GM21367 (cell line): ENCODE measurements around the gene XPNPEP3.
A peak's percentile ranks its signal among the peaks of the same experiment; 100 is the strongest.

Source experiments
- ATAC-seq: cut with Tn5 transposase; IDR thresholded peaks from one replicate; pipeline ENCODE4 v1.9.1; 2021; ENCODE audit not compliant: unreplicated experiment

Gene XPNPEP3

DNA sequence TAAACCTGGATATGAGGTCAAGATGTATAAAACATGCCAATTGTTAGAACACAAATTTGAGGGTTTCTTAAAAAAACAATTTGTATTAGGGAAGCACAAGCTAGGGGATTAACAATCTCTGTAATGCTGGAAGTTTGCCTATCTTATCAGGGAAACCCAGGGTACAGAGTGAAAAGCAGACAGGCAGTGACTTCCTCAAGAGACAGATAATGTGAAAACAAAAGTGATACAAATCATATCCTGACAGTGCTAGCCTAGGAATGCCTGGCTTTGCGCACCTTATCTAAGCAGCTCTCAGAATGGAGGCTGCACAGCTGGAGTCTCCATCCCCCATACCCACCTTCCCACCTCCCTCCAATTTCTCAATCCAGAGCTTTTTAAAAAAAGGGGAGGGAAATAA is 71.7 kb downstream of the XPNPEP3 start:
- ATAC-seq = no peak

DNA sequence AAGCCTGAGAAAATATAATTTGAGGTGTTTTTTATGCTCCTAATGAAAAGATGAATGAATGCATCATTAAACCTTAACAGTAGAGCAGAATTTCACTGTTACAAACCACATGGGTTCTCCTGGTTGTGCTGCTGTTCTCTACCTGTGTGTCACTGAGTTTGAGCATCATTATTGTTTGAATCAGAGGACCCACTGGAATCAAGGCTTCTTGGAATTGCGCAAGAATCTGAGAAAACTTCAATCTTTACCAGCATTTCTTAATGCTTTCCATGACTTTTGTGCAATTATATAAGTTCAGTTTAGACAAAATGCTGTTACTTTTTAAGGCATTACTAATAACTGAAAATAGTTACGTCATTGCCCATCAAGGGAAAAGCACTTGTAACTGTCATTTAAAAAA is 75.4 kb downstream of the XPNPEP3 start:
- no peak for ATAC-seq

DNA sequence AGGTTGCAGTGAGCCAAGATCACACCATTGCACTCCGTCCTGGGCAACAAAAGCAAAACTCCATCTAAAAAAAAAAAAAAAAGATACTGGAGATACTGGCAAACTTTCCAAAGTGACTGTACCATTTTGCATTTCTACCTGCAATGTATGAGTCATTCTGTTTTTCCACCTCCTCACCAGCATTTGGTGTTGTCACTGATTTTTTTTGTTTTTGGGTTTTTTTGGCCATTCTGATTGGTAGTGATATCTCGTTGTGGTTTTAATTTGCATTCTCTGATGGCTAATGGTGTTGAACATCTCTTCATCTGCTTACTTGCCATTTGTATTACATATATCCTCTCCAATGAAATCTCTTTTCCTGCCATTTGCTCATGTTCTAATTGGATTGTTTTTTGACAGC is 82.3 kb downstream of the XPNPEP3 start:
- no peak for ATAC-seq

DNA sequence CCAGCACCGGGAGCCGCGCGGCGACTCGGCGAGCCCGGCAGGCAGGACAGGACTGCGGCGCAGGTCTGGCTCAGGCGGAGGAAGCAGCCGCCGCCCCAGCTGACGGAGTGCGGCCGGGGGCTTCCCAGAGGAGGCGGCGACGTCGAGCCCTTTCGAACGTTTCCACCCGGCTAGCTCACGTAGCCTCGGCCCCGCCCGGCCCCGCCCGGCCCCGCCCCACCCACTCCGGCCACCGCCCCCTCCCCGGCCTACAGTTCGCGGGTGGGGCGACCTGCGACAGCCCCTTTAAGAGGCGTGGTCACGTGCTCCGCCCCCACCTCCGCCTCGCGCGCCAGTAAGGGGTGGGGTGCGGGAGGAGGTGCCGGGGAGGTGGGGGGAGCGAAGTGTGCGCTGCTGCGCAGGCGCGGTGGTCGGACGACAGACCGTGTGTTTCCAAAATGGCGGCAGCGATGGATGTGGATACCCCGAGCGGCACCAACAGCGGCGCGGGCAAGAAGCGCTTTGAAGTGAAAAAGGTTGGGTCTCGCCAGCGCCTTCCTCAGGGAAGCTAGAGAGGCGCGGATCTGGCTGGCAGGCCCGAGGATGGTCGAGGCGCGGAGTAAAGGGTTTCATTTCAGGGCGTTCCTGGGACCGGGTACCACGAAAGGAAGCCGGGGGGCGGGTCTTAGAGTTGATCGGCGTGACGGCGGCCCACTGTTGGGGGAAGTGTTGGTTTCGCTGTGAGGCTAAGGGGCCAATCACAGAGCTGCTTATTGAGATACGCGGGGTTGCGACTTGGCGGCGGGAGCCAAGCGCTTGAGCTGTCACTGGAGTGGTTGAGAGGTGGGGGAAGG is 94.2 kb downstream of the XPNPEP3 start, which contains the start of gene RBX1:
TSS of gene RBX1 (plus strand) at position 417 of the 833 bp plus-strand sequence. CDS start at position 438, 21 bp downstream.
- peak; percentile 70 for ATAC-seq

DNA sequence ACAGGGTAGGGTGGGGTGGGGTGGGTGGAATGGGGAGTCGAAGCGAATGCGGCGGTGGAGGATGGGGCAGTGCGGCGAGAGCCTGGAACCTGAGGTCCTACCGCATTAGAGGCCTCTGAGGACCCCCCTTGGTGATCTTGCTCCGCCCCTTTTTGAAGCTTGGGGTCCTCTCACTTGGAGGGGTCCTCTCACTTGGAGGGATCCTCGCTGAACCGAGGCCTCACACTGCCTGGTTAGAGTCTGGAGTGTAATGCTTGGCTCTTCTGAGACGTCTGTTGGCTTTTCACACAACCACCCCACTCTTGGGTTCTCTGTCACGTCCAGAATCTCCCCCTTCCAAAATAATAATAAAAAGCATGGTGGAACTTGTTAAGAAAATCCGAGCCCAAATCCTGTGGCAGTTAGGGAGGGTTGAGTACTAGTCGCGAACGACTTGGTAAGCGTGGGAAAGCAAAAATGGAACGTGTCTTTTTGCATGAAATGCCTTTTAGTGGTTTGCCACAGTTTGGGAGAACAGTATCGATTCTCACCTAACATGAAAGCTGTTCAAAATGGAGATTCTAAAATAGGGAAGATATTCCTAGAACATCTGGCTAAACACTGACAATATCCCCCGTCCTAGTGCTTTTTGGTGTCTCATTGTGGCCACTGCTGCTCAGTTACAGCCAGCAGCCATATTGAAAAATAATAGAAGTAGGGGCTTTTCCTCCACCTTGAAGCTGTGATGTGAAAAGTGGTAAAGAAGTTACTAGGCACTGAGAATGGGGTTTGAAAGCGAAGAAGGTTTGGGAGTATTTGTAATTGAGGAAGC is 95.1 kb downstream of the XPNPEP3 start:
- peak; percentile 2 for ATAC-seq

DNA sequence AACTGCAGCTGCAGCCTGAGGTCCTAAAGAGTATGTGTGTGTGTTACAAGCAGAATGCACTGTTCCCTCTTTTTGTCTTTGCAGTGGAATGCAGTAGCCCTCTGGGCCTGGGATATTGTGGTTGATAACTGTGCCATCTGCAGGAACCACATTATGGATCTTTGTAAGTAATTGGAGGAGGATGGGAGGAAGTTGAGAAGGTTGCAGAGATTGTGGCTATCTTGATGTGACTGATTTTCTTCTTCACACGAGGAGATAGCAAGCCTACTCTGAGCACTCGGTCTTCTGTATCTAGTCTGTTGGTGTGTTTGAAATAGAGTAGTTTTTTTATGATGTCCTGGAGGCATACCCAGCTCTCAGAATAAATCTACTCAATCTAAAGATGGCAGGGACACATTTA is 96.5 kb downstream of the XPNPEP3 start:
- ATAC-seq = no peak

DNA sequence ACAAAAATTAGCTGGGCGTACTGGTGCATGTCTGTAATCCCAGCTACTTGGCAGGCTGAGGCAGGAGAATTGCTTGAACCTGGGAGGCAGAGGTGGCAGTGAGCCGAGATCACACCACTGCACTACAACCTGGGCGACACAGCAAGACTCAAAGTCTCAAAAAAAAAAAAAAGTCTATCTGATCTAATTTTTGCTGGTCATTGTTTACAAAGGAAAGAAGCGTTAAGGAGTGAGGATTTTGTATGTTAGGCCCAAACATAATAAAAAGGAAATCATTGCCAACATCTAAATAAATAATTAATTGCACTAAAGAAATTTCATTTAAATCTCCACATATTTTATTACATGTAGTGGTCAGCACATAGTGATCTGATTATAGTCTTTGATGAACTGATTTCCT is 97.2 kb downstream of the XPNPEP3 start:
- ATAC-seq = no peak

DNA sequence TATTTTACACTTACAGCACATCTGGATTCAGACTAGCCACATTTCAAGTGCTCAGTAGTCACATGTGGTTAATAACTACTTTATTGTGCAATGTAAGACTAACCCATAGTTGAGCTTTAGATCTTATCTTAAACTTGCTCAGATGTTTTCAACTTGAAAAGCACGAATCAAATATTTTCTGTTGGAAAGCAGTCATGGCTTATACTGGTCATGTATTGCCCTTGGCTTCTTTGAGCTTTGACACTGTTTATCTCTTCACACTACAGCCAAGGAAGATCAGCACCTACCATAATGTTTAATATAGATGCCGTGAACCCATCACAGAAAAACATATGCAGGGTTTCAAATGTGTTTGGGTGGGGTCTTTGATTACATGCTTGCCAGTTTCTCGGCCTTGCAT is 98.6 kb downstream of the XPNPEP3 start:
- ATAC-seq = no peak

DNA sequence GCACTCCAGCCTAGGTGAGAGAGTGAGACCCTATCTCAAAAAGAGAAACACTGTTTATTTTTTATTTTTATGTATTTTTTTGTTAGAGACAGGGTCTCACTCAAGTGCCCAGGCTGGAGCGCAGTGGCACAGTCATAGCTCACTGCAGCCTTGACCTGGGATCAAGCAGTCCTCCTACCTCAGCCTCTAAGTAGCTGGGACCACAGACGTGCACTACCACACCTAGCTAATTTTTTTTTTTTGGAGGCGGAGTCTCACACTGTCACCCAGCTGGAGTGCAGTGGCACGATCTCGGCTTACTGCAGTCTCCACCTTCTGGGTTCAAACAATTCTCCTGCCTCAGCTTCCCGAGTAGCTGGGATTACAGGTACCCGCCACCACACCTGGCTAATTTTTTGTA is 100.7 kb downstream of the XPNPEP3 start:
- ATAC-seq = no peak

DNA sequence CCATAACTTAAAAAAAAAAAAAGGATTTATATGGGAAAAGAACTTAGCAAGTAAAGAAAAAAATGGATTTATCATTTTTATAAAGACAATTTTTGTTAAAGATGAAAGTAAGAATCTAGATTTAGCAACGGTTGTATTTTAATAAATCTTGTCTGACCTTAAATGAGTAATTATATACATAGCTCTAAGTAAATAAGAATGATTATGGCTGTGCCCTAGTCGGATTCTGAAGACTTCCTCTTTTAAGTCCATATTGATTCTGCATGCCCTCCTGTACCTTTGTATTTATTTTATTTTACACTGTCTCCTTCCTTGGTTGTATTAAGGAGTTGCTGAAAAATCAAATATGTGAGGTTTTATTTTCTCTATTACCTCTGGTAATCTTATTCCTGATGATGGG is 101.4 kb downstream of the XPNPEP3 start:
- no peak for ATAC-seq

DNA sequence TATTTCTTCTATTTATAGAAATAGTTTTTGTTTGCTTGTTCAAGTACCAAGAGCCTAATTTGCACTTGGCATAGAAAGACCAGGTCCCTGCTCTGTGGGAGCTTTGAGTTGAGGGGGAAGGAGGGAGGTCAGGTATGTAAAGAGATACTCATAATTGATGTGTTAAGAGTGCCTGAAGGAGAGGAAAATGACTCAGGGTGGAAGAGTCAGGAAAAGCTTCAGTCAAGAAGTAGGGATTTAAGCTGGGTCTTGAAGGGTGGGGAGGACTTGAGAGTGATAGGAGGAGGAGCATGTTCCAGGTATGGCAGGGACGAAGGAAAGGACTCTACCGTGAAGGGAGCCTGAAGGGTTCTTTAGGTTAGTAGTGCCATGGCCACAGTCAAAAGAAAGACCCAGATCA is 103.2 kb downstream of the XPNPEP3 start:
- ATAC-seq = no peak

DNA sequence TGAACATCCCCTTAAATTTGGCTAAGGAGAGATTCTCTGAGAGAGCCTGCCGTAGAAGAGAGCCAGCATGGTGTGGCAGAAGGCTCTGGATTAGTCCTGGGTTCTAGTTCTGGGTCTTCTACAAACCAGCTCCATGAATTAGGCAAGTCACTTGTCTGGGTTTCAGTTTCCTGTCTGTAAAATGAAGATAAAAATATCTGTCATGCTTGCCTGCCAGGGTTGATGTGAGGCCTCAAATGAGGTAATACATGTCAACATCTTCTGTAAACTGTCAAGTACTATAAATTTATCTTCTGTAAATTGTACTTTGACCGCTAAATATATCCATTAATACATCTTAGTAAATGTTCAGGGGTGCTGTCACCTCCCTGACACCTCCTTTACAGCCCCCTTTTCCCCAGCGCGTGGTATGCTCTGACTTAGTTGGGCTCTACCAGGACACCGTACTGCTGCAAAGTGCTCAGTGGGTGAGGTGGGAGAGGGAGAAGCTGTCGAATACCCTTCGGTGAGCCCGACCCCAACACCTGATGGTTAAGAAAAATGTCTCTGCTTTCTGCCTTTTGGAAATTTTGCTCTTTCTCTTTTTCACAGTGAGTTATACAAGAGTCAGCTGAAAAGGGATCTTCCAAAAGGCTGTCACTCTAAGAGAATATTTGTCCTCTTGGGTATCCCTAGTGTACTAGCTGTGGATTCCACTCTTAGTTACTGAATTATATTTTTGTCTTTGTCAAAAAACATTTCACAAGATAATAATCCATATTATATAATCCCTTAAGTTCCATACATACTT is 109.2 kb downstream of the XPNPEP3 start:
- ATAC-seq = no peak

DNA sequence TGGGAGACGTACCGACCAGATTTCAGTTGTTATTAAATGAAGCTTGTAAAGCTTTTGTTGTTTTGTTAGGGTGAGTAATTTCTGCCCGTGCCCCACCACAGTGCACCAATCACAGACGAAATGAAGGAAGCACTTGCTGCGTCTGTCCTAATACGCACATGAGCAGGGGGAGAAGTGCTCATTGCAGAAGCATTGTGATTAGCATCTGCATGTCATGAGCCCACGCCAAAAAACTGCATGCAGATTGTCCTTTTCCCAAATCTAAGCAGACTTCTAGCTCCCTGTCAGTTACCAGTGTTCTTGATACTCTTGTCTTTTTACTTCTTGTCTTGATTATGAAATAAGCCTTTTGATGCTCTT is 109.8 kb downstream of the XPNPEP3 start:
- ATAC-seq = no peak

DNA sequence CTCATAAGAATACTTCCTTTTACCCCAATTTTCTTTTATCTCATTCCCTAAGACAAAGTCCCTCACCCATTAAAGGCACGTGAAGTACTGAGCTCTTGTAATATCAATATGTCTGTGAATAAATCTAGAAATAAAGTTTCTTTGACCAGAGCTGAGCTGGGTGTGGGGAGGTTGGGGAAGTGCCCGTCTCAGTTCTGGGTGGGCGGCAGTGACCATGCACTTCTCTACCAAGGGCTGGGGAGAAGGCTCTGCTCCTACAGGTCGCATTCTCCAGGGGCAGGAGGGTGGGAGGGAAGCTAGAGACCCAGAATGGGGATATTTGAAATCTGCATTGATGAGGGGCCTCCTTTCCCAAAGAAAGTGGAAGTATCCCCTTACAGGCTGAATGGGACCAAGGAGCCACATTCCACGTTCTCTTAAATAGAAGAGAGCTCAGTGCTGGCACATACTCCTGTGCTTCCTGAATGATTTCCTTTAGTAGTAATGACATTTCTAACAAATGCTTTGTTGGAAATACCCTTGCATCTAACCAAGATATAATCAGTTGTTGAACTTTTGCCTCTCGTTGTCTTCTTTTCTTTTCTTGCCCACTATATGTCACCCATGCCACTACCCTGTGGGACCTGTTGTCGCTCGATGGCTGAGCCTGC is 110.3 kb downstream of the XPNPEP3 start:
- no peak for ATAC-seq

DNA sequence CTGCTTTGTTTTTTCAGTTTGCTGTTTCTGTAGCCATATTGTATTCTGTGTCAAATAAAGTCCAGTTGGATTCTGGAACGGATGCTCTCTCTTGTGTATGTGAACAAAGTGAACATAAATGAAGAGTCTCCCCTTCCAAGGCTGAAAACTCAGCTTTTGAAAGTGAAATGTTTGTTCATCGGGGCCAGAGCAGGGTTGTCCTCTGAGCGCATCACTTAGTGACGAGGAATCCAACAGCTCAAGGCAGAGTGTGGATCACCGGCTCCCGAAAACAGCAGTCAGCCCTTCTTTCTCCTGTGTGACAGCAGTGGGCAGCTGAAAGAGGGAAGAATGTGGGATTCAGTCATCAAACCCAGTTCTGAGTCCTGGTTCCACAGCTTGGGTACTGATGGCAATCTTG is 115.6 kb downstream of the XPNPEP3 start:
- ATAC-seq = no peak

DNA sequence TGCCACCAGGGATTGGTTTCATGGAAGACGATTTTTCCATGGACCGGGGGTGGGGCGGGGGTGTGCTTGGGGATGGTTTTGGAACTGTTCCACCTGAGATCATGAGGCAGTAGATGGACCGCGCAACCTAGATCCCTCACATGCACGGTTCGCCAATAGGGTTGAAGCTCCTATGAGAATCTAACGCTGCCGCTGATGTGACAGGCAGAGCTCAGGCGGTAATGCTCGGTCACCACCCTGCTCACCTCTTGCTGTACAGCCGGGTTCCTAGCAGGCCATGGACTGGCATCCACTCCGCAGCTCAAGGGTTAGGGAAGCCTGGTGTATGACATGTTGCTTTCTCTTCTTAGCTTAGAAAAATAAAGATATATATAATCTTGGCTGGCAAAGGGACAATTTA is 116.2 kb downstream of the XPNPEP3 start:
- ATAC-seq = no peak

DNA sequence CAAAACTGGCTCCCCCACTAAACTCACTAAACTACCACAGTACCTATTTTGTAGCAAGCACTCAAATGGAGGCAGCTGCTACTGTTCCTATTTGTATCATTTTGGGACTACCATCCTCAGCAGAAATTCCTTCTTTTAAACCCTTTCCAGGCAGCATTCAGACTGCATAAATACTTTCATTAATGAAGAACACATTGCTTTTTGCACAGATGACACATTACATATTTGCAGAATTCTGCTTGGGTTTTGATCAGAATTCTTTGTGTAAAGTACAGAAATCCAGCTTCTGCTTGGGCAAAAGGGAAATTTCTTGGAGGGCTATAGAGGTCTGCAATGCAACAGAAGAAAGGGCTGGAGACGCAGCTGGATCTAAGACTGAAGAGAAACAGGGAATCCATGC is 118.4 kb downstream of the XPNPEP3 start:
- ATAC-seq = no peak

DNA sequence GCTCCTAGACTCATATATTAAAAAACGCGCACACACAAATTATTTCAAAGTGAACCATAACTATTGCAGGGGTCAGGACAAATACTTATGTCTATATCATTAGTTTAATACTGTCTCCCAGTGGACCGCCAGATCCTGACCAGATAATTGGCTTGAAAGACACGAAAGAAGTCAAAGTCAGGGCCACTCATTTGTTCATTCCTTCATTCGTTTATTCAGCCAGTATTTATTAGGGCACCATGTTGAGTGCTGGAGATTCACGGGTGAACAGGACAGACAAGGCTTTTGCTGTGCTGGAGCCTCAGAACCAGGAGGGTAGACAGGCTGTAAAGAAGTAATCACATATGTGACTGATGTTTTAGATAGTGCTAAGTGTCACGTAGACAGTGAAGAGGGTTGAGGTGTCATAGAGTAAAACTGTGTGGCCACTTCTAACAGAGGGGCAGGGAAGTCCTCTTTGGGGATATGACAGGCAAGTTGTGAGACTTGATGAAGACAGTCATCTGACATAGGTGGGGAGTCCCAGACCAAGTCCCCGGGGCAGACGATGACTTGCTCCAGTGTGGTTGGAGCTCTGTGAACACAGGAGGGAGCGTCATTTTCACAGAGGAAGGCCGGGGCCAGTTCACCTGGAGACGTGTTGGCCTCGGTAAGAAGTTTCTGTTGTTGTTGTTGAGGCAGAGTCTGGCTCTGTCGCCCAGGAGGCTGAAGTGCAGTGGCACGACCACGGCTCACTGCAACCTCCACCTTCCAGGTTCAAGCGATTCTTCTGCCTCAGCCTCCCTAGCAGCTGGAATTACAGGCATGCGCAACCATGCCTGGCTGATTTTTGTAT is 120.1 kb downstream of the XPNPEP3 start:
- no peak for ATAC-seq

DNA sequence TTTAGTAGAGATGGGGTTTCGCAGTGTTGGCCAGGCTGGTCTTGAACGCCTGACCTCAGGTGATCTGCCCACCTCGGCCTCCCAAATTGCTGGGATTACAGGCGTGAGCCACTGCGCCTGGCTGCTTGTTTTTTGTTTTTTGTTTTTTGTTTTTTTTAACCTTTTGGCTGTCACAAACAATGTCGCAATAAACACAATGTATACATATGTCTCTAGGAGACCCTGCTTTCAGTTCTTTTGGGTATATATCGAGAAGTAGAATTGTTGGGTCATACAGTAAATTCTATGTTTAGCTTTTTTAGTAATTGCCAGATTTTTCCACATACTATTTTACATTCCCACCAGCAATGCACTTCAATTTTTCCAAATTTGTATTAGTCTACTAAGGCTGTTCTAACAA is 122.2 kb downstream of the XPNPEP3 start:
- ATAC-seq = no peak

DNA sequence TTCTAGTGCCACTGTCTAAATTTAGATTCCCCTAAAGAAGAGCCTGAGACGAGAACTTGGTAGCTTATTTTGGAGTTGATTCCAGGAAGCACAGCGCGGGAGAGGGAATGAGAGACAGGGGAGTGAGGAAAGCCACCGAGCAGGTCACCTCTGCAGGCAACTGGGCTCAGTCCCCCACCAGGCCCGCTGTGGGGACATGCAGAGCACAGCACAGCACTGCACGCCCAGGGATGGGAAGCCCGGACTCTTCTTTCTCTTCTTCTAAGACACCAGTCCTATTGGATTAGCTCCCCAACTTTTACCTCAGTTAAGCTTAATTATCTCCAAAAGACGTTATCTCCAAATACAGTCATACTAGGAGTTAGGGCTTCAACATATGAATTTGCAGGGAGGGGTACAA is 122.9 kb downstream of the XPNPEP3 start:
- ATAC-seq = no peak
